SIG-M5 treated with dmso at 0.1 percent for 504 hours (cell line): ENCODE measurements around the gene TRIM71.
A peak's percentile ranks its signal among the peaks of the same experiment; 100 is the strongest.
"Not testable (repeated sequence)": the region's sequence is repeated elsewhere in the genome, so short reads cannot be mapped to it uniquely, and the experiment has no call there.

Experiments used
- DNase-seq: peaks from one replicate; lab custom pipeline; 2025; ENCODE audit not compliant: unreplicated experiment; lab: John Stamatoyannopoulos, UW

TRIM71 gene

GRCh38 chr3:32819551-32820348 is 2.0 kb downstream of the TRIM71 start:
- no peak for DNase-seq

- no peak for DNase-seq
Measured at GRCh38 chr3:32820430-32820829, 2.6 kb downstream of the TRIM71 start.

DNA sequence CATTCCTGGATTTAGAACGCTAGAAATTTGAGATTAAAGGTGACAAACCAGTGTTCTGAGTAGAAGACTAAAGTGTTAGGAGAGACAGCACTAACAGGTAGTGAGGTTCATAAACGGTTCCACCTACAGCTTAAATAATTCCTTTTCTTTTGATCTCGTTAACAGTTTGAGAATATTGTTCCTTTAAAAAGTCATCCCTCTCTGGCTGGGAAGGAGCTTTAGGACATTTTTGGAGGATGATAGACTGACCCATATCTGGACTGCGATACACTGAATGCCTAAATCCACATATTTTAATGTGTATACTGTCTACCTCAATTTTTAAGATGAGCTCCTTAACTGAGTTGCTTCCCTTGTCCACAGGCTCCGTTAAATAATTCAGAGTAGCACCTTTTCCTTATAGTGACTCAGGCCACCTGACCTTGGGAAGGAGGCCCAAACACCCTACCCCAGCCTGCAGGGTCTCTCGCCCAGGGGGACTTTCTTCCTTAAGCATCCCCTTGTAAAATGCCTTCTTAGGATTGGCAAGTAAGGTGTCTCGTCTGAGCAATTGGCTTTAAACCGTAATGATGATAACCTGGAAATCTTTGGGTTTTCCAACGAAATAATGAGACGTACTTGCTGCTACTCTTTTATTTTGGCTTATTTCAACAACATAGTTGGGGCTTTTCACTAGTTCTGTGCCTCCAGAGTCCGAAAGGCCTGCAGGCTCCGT is 3.3 kb downstream of the TRIM71 start:
- no peak for DNase-seq

DNA sequence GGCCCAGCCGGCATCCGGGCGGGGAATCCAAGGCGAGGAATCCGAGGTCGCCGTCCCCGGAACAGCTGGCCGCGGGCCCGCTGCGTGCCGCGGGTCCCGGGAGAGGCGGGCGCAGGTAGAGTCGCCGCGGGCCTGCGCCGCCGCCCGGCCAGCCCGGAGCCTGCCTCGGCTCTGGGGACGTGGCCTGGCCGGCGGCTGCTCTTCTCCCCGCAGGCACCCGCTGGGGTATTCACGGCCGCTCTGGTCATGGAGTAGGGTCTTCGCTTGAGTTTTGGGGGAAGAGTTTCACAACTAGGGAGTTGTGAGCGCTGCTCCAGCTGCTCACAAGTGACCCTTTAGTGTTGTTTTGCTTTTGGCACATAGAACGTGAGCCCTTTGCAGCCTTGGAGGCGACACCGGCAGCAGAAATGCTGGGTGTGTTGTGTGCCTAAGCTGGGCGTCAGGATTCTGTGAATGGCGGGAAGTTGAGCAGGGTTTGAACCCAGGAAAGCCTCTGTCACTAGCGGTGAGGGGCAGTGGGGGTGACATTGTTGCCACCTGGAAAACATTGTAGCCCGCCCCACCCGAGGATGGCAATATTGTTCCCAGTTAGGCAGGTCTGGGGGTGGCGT is 4.0 kb downstream of the TRIM71 start:
- no peak for DNase-seq

GRCh38 chr3:32822609-32823498 is 5.1 kb downstream of the TRIM71 start:
- DNase-seq, result no peak

DNA sequence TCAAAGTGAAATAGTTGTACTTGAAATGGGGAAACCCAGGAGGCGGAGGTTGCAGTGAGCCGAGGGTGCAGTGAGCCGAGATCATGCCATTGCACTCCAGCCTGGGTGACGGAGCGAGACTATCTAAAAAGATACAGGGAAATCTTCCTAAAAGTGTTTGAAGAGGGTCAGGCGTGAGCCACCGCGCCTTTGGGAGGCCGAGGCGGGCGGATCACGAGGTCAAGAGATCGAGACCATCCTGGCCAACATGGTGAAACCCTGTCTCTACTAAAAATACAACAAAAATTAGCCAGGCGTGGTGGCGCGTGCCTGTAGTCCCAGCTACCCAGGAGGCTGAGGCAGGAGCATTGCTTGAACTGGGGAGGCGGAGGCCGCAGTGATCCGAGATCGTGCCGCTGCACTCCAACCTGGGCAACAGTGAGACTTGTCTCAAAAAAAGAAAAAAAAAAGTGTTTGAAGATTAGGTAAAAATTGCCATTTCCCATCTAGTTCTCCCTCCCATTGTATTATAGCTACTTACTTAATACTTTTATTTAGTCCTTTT is 5.9 kb downstream of the TRIM71 start:
- not testable (repeated sequence) for DNase-seq

DNA sequence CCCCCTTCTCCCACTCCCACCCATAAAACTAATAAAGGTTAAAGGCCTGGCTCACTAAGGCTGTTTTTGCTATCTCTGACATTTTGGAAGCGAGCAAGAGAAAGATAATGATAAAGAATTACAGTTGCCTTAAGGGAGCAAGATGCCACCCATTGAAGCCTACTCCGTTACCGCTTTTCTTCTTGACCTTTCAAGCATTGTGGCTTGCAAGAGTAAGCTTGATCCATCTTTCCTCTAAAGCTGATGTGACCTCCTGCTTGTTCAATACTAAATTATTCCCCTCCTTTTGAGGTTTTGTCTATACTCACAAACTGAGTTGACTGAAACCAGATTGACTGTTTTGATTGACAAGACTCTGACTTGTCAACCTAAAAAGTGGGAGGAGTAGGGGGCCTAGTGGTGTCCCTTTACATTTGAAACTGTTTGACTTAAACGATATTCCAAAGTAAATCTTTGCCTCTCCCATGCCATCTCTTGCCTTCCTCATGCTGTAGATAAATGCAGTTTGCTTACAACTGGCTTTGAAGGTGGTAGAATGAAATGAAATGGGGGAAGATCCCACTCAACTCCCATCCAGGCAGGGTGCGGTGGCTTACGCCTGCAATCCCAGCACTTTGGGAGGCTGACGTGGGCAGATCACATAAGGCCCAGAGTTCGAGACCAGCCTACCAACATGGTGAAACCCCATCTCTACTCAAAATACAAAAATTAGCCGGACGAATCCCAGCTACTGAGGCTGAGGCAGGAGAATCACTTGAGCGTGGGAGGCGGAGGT is 8.0 kb downstream of the TRIM71 start:
- no peak for DNase-seq

- DNase-seq, result no peak
Measured at GRCh38 chr3:32831062-32831461, 13.3 kb downstream of the TRIM71 start.

DNA sequence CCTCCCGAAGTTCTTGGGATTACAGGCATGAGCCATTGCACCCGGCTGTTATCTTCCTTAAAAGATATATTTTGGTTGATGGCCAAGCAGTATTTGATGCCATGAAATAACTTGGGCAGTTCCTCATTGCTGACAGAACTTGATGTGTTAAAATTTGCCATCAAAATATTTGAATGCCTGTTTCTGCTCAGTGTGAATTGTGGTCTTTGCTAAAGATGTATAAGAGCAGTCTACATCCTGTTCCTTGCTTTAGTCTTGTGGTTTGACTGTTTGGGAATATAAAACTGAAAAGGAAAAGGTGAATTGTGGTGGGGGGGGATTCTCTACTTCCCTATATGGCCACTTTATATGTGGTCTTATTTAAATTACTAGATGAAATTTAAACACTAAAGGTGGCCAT is 14.0 kb downstream of the TRIM71 start:
- no peak for DNase-seq

- no peak for DNase-seq
Measured at GRCh38 chr3:32832193-32832592, 14.4 kb downstream of the TRIM71 start.

- no peak for DNase-seq
Measured at GRCh38 chr3:32835049-32835371, 17.2 kb downstream of the TRIM71 start.

- DNase-seq, result no peak
Measured at GRCh38 chr3:32835961-32836360, 18.2 kb downstream of the TRIM71 start.

DNA sequence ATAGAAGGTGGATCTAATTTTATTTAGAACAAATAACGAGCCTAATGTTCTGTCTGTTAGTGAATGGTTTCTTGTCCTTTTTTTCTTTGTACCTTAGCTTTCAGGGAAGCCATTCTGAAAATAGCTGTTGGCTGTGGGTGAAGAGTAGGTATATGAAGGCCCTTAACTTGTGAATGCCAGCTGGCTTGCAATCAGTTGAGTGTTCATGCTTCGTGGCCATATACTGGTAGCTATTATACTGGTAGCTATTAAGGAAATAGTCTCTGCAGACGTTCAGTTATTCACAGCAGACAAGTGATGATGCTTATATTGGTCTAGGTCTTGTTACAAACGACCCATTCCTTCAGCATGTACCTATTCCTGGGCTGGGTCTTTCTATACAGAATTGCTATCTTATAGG is 18.8 kb downstream of the TRIM71 start:
- no peak for DNase-seq

- DNase-seq, result no peak
Measured at GRCh38 chr3:32837366-32837765, 19.6 kb downstream of the TRIM71 start.

DNA sequence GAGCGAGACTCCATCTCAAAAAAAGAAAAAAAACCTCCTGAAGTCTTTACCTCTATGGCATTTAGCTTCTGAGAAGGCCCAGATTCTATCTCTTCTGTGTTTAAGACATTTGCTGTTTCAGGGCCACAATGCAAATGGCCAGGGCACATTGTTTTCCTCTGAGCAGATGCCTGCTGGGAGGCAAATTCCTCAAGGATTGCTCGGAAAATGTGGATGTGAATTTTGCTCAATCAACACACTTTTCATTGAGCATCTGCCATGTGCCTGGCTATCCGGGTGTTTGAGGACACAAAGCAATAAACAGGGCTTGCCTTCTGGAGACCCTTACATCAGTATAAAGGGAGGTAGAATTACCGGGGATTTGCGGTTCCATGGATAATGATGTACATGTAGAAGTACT is 20.0 kb downstream of the TRIM71 start:
- no peak for DNase-seq

GRCh38 chr3:32839714-32840085 is 21.9 kb downstream of the TRIM71 start:
- no peak for DNase-seq

DNA sequence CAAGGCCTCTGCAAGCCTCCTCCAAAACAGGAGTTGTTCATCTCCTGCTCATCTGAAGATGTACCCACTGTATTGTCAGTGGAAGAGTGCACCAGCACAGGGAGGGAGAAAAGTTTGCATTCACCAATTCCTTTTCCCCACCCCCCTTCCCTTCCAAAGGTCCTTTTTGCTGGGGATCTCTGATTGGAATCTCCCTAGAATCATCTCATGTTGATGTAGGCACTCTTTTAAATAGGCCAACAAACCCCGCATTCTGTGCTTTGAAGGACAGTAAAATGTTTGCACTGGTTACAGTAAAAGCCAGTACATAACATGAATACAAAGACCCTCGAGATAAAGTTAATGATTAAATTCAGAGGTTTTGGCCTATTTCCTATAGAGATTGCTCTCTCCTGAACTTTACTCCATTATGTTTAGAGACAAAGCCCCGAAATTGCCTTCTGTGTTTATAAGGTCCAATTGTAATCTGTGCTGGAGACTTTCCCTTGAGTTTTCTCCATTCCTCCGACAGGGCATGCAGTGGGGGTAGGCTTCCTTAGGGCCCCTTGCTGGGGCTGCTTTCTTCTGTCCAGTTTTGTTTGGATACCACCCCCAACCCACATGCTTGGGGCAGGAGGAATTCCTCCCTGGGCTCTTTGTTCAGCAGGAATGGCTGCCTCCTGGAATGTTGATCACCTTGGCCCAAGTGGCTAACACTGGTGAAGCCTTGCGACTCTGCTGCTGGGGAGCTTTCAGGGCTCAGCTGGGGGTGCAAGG is 22.5 kb downstream of the TRIM71 start:
- no peak for DNase-seq

- DNase-seq, result peak; percentile 39
Measured at GRCh38 chr3:32841341-32841740, 23.5 kb downstream of the TRIM71 start.

DNA sequence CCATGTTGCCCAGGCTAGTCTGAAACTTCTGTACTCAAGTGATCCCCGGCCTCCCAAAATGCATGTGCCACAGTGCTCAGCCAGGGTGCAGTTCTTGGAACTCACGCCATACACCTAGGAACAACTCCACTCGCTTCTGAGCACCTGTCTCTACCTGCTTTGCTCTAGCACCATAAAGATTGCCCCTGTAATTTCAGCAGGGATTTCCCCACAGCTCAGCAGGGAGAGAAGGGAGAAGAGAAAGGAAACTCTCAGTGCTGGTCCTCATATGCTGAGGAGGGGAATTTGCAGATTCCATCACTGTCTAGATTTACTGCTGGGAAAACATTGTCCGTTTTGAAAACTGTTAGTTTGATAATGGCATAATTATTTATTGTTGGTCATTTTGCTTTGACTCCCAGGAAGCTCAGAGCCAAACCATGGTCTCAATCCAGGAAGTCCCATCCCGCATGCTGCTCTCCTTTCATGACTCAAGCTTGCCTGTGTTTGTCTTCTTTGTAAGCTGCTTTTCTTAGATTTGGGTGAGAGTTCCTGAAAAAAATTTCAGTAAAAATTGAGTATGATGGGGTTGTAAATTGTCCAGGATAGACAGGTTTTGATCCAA is 24.2 kb downstream of the TRIM71 start:
- DNase-seq, result peak; percentile 27
